Activated CD4-positive, alpha-beta T cell treated with anti-CD3 and anti-CD28 coated beads, Interleukin-2, amount 50 U/mL, for 16 hours (primary cell): ENCODE data around the gene GNAZ.
"Not testable (repeated sequence)": the region's sequence is repeated elsewhere in the genome, so short reads cannot be mapped to it uniquely, and the experiment has no call there.

Experiments
- DNase-seq: peaks from one replicate; pipeline ENCODE4 v3.0.0-alpha.2; 2020

The GNAZ gene

GRCh38 chr22:23122216-23122957, 52.1 kb downstream of the GNAZ start:
- no peak for DNase-seq

GRCh38 chr22:23122992-23123803, 52.9 kb downstream of the GNAZ start:
- no peak for DNase-seq

GRCh38 chr22:23123804-23124254, 53.5 kb downstream of the GNAZ start:
- DNase-seq = no peak

- no peak for DNase-seq
Observed at GRCh38 chr22:23124611-23125511, 54.5 kb downstream of the GNAZ start.

- DNase-seq = no peak
Observed at GRCh38 chr22:23125512-23126103, 55.3 kb downstream of the GNAZ start.

- no peak for DNase-seq
Observed at GRCh38 chr22:23126165-23127054, 56.1 kb downstream of the GNAZ start.

GRCh38 chr22:23127055-23127756, 56.9 kb downstream of the GNAZ start:
- no peak for DNase-seq

- no peak for DNase-seq
Observed at GRCh38 chr22:23127788-23128187, 57.5 kb downstream of the GNAZ start.

- DNase-seq = peak; percentile 73
Observed at GRCh38 chr22:23128269-23129108, 58.2 kb downstream of the GNAZ start.

GRCh38 chr22:23129149-23129548, 58.8 kb downstream of the GNAZ start:
- DNase-seq = no peak

- DNase-seq = no peak
Observed at GRCh38 chr22:23130697-23131096, 60.4 kb downstream of the GNAZ start.

GRCh38 chr22:23131931-23132330, 61.6 kb downstream of the GNAZ start:
- no peak for DNase-seq

GRCh38 chr22:23132376-23133091, 62.2 kb downstream of the GNAZ start:
- DNase-seq = no peak

GRCh38 chr22:23133922-23134321, 63.6 kb downstream of the GNAZ start:
- DNase-seq = no peak

GRCh38 chr22:23136991-23137390, 66.7 kb downstream of the GNAZ start:
- DNase-seq = not testable (repeated sequence)

GRCh38 chr22:23137468-23137867, 67.1 kb downstream of the GNAZ start:
- no peak for DNase-seq

- DNase-seq = peak; percentile 55
Observed at GRCh38 chr22:23137905-23138561, 67.7 kb downstream of the GNAZ start.

- no peak for DNase-seq
Observed at GRCh38 chr22:23138584-23139435, 68.5 kb downstream of the GNAZ start.
